Measurements from ENCODE around the gene RNF144B. TPM values are rescaled to one million over a fixed set of nuclear protein-coding genes. Genes with fewer than 3 reads are reported as not detected.
"Not testable (repeated sequence)": the region's sequence is repeated elsewhere in the genome, so short reads cannot be mapped to it uniquely, and the experiment has no call there.

Gene RNF144B
- total RNA-seq, 1 donor, result 0.54 TPM

DNA sequence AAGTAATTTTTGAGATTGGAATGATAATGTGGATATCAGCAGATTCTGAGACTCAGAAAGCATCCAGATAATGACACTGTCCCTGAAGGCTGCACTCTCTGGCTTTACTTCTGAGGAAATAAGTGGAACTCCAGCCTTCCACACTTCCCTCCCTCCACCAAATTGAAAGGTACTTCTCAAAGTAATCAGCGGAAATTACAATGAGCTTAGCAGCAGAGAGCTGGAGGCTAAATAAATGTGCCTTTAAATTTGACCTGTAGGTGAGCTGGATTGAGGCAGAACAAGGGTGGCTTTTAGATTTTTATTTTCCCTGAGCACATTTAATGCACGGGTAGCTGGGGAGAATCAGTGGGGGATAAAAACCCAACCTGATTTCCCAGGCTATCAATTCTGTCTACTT is 39.3 kb upstream of the RNF144B start:
- TF ChIP-seq CTCF (IDR thresholded peaks at IDR 0.05; ENCODE audit: insufficient read depth, low read length), result no peak
- no peak overlapping the region for H3K4me3 ChIP-seq (ENCODE audit: low read depth, low read length)
- no peak for DNase-seq (ENCODE audit: low read depth)

DNA sequence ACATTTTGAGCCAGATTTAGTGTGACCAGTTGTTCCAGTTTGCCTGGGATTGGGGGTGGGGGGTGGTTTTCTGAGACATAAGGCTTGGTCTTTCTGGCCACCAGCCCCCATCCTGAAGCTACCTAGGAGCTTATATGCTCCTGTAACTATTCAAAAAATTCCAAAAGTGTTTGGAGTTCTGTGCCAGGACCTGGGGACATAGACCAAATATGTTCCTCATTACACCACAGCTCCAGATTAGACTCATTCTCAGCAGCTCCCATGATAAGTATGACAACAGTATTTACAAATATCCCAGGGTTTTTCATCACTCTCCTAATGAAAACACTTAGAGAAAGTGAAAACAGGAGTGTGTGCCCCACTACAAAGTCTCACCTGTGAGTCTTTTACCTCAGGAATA is 37.8 kb upstream of the RNF144B start:
- H3K4me3 ChIP-seq (ENCODE audit: low read depth, low read length), result no peak overlapping the region
- TF ChIP-seq CTCF (IDR thresholded peaks at IDR 0.05; ENCODE audit: insufficient read depth, low read length), result no peak
- DNase-seq (ENCODE audit: low read depth), result no peak

DNA sequence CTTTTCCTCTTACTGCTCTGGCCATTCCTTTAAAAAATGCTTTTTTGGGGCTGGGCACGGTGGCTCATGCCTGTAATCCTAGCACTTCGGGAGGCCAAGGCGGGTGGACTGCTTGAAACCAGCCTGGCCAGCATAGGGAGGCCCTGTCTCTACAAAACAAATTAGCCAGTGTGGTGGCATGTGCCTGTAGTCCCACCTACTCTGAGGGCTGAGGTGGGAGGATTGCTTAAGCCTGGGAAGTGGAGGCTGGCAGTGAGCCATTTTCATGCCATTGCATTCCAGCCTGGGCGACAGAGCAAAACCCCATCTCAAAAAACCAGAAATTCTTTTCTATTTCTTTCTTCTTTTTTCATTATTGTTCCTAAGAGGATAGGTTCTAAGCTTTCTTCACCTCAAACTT is 36.9 kb upstream of the RNF144B start:
- TF ChIP-seq CTCF (IDR thresholded peaks at IDR 0.05; ENCODE audit: insufficient read depth, low read length), result no peak
- no peak for DNase-seq (ENCODE audit: low read depth)
- H3K4me3 ChIP-seq (ENCODE audit: low read depth, low read length), result no peak overlapping the region

DNA sequence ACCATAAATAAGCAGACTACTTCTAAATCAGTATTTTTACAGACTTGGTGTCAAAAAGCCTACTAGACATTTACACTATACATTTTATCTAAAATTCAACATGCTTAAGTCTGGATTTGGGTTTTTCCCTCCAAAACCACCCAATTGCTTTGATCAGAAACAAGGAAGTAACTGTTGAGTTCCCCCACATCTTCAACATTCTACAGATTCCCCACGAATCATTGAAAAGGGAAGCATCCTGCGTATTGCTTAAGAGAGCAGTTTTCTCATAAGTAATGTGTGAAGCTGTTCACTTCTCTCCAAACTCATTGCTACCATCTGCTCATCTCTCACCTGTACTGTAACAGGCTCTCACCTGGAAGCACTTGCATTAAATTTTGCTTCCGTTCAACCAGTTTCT is 36.4 kb upstream of the RNF144B start:
- no peak for DNase-seq (ENCODE audit: low read depth)
- no peak overlapping the region for H3K4me3 ChIP-seq (ENCODE audit: low read depth, low read length)
- TF ChIP-seq CTCF (IDR thresholded peaks at IDR 0.05; ENCODE audit: insufficient read depth, low read length), result no peak

- H3K4me3 ChIP-seq (ENCODE audit: low read depth, low read length), result no peak overlapping the region
- no peak for TF ChIP-seq CTCF (IDR thresholded peaks at IDR 0.05; ENCODE audit: insufficient read depth, low read length)
- DNase-seq (ENCODE audit: low read depth), result no peak
These were observed 35.1 kb upstream of the RNF144B start for GRCh38 chr6:18352001-18352400.

DNA sequence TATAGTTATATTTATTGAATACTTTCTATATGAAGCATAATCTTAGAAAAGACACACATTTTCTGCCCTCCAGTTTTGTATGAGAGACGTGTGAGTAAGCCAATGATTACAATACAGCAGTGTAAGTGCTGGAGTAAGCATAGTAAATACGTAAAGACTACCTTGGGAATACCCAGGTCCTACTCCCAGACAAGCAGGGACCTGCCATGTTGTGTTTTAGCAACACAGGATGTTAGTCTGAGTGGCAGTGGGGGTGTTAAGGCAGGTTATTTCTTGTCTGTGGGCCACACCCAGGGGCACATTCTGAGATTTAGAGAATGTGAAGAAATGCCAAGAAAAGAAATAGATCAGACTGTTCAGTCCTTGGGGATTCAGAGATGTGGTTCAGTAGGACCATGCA is 34.3 kb upstream of the RNF144B start:
- no peak overlapping the region for H3K4me3 ChIP-seq (ENCODE audit: low read depth, low read length)
- no peak for DNase-seq (ENCODE audit: low read depth)
- TF ChIP-seq CTCF (IDR thresholded peaks at IDR 0.05; ENCODE audit: insufficient read depth, low read length), result no peak

GRCh38 chr6:18353251-18353650 is 33.9 kb upstream of the RNF144B start:
- no peak overlapping the region for H3K4me3 ChIP-seq (ENCODE audit: low read depth, low read length)
- no peak for DNase-seq (ENCODE audit: low read depth)
- TF ChIP-seq CTCF (IDR thresholded peaks at IDR 0.05; ENCODE audit: insufficient read depth, low read length), result no peak

GRCh38 chr6:18357546-18357945 is 29.6 kb upstream of the RNF144B start:
- not testable (repeated sequence) for H3K4me3 ChIP-seq (ENCODE audit: low read depth, low read length); DNase-seq (ENCODE audit: low read depth)

Data from fibroblast of the aortic adventitia (primary cell).